ENCODE measurements around the gene FKBP1A. TPM values are rescaled to one million over a fixed set of nuclear protein-coding genes. Genes with fewer than 3 reads are reported as not detected.

Gene FKBP1A
- total RNA-seq, 1 donor from 2014 or later, result 183 TPM

GRCh38 chr20:1396702-1397101, 3.8 kb upstream of the FKBP1A start:
- H3K36me3 Mint-ChIP-seq (ENCODE audit: low read depth), result no peaks in the 10 kb centered on the region
- no peak for DNase-seq (ENCODE audit: low spot score)
- peaks cover 13% of the 10 kb centered on the region for H3K4me1 Mint-ChIP-seq (ENCODE audit: low read depth)
- H3K27ac Mint-ChIP-seq (ENCODE audit: unreplicated experiment), result no peak overlapping the region
- no peak for TF ChIP-seq CTCF (IDR thresholded peaks at IDR 0.05)
- H3K27me3 Mint-ChIP-seq (ENCODE audit: low read depth), result peaks cover 25% of the 10 kb centered on the region
- H3K9me3 Mint-ChIP-seq (ENCODE audit: low read depth), result no peaks in the 10 kb centered on the region
- H3K4me3 Mint-ChIP-seq (ENCODE audit: unreplicated experiment), result no peak overlapping the region

- Mint-ChIP-seq H3K4me3 (ENCODE audit: unreplicated experiment) (no peak overlapping the region), H3K27ac (ENCODE audit: unreplicated experiment) (no peak overlapping the region), H3K27me3 (ENCODE audit: low read depth) (peaks cover 25% of the 10 kb centered on the region), H3K4me1 (ENCODE audit: low read depth) (peaks cover 18% of the 10 kb centered on the region), H3K36me3 (ENCODE audit: low read depth) (no peaks in the 10 kb centered on the region), H3K9me3 (ENCODE audit: low read depth) (no peaks in the 10 kb centered on the region)
- no peak for DNase-seq (ENCODE audit: low spot score)
- TF ChIP-seq CTCF (IDR thresholded peaks at IDR 0.05), result no peak
These were observed 3.4 kb upstream of the FKBP1A start for GRCh38 chr20:1396264-1396663.

- H3K4me1 Mint-ChIP-seq (ENCODE audit: low read depth), result peaks cover 33% of the 10 kb centered on the region
- no peak overlapping the region for H3K4me3 Mint-ChIP-seq (ENCODE audit: unreplicated experiment)
- TF ChIP-seq CTCF (IDR thresholded peaks at IDR 0.05), result no peak
- H3K27ac Mint-ChIP-seq (ENCODE audit: unreplicated experiment), result no peak overlapping the region
- H3K27me3 Mint-ChIP-seq (ENCODE audit: low read depth), result peaks cover 25% of the 10 kb centered on the region
- no peaks in the 10 kb centered on the region for H3K9me3 Mint-ChIP-seq (ENCODE audit: low read depth)
- no peak for DNase-seq (ENCODE audit: low spot score)
- no peaks in the 10 kb centered on the region for H3K36me3 Mint-ChIP-seq (ENCODE audit: low read depth)
These were observed 1.8 kb upstream of the FKBP1A start for GRCh38 chr20:1394686-1395085.

DNA sequence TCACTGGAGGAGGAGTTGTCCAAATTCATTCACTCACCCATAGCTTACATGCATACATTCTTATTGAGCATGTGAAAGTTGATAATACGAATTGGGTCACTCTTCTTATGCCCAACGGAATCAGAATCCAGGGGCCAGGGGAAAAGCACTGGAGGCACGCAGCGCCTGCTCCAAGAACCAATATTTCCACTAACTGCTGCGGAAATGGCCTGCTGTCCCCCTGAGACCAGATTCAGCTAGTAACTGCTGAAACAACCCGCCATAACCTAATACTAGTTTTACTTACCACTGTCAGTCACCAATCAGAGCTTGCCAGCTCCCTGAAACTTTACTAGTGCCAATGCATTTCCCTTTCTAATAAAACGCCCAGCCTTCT, 641 bp upstream of the FKBP1A start:
- Mint-ChIP-seq H3K36me3 (ENCODE audit: low read depth) (no peaks in the 10 kb centered on the region), H3K9me3 (ENCODE audit: low read depth) (no peaks in the 10 kb centered on the region), H3K27ac (ENCODE audit: unreplicated experiment) (peak overlapping the region; percentile 90), H3K4me1 (ENCODE audit: low read depth) (peaks cover 45% of the 10 kb centered on the region), H3K27me3 (ENCODE audit: low read depth) (peaks cover 25% of the 10 kb centered on the region), H3K4me3 (ENCODE audit: unreplicated experiment) (peak overlapping the region; percentile 91)
- no peak for TF ChIP-seq CTCF (IDR thresholded peaks at IDR 0.05)
- no peak for DNase-seq (ENCODE audit: low spot score)

DNA sequence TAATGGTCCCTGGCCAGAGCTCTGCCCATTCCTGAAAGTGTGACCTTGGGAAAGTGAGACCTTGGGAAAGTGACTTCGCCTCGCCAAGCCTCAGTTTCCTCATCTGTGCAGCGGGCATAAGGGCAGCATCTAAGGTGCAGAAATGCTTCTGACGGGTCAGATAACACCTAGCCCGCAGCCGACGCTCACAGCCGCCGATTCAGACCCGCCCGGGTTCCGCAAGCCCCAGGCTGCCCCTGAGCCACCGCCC, 486 bp downstream of the FKBP1A start:
- H3K27ac Mint-ChIP-seq (ENCODE audit: unreplicated experiment), result peak overlapping the region; percentile 32
- no peak for TF ChIP-seq CTCF (IDR thresholded peaks at IDR 0.05)
- H3K27me3 Mint-ChIP-seq (ENCODE audit: low read depth), result peaks cover 24% of the 10 kb centered on the region
- no peak for DNase-seq (ENCODE audit: low spot score)
- H3K36me3 Mint-ChIP-seq (ENCODE audit: low read depth), result no peaks in the 10 kb centered on the region
- H3K9me3 Mint-ChIP-seq (ENCODE audit: low read depth), result no peaks in the 10 kb centered on the region
- peaks cover 52% of the 10 kb centered on the region for H3K4me1 Mint-ChIP-seq (ENCODE audit: low read depth)
- H3K4me3 Mint-ChIP-seq (ENCODE audit: unreplicated experiment), result peak overlapping the region; percentile 82
